Fibroblast of lung (primary cell): ENCODE results near the gene CABS1. TPM values are rescaled to one million over a fixed set of nuclear protein-coding genes. Genes with fewer than 3 reads are reported as not detected.

Experiments
- DNase-seq, 2 donors: peaks; one replicate each; pipeline versions ENCODE4 v3.0.0 to v3.0.0-alpha.2; 2010; ENCODE audit warnings: low read depth in 2 of 2
- H2AFZ ChIP-seq: 2 replicates; pipeline ENCODE4 v1.5.1; 2012; ENCODE audit warnings: low read length, control low read depth, inconsistent platforms
- H3K27ac ChIP-seq: 2 replicates; pipeline ENCODE4 v1.5.1; 2011; ENCODE audit warnings: low read length, control low read depth; ENCODE audit not compliant: insufficient read depth
- H3K27me3 ChIP-seq: 2 replicates; pipeline ENCODE4 v1.5.1; 2011; ENCODE audit warnings: mild to moderate bottlenecking, low read length; ENCODE audit not compliant: control insufficient read depth, insufficient read depth
- H3K36me3 ChIP-seq: 2 replicates; pipeline ENCODE4 v1.5.1; 2011; ENCODE audit warnings: low read length; ENCODE audit not compliant: control insufficient read depth, insufficient read depth
- H3K4me1 ChIP-seq: 2 replicates; pipeline ENCODE4 v1.5.1; 2011; ENCODE audit warnings: low read length; ENCODE audit not compliant: control insufficient read depth, insufficient read depth; ENCODE audit errors: extremely low read depth
- H3K4me2 ChIP-seq: 2 replicates; pipeline ENCODE4 v1.5.1; 2011; ENCODE audit warnings: low read length, control low read depth; ENCODE audit not compliant: insufficient read depth; ENCODE audit errors: extremely low read depth
- H3K4me3 ChIP-seq, 4 experiments: fragments of 200-600 bp in 1 of 4; sonication (generic) in 1 of 4; replicated peaks in 1 of 4; 2 replicates each; pipeline ENCODE4 v1.5.1; 2011 to 2016; ENCODE audit warnings: low read length in 4 of 4, low read depth in 3 of 4, mild to moderate bottlenecking in 3 of 4, control low read depth in 2 of 4, inconsistent platforms in 1 of 4, mixed read lengths in 1 of 4; ENCODE audit not compliant: insufficient read depth in 1 of 4; ENCODE audit errors: control extremely low read depth in 1 of 4
- H3K79me2 ChIP-seq: 2 replicates; pipeline ENCODE4 v1.5.1; 2012; ENCODE audit warnings: mild to moderate bottlenecking, low read length, inconsistent platforms; ENCODE audit not compliant: control insufficient read depth, insufficient read depth
- H3K9ac ChIP-seq: 2 replicates; pipeline ENCODE4 v1.5.1; 2011; ENCODE audit warnings: mild to moderate bottlenecking, low read length, control low read depth; ENCODE audit not compliant: insufficient read depth
- H3K9me3 ChIP-seq: 2 replicates; pipeline ENCODE4 v1.5.1; 2012; ENCODE audit warnings: low read depth, low read length; ENCODE audit not compliant: control insufficient read depth, insufficient read depth
- H4K20me1 ChIP-seq: 2 replicates; pipeline ENCODE4 v1.5.1; 2011; ENCODE audit warnings: low read length; ENCODE audit not compliant: control insufficient read depth, insufficient read depth; ENCODE audit errors: extremely low read depth
- EZH2 ChIP-seq: IDR thresholded peaks from 2 replicates; pipeline ENCODE4 v1.5.1; 2012; ENCODE audit warnings: low read length, control low read depth, mild to moderate bottlenecking; ENCODE audit errors: missing control alignments
- polyA plus RNA-seq, 2 donors: library from polyadenylated mRNA; depleted of rRNA in 1 of 2; stranded (reverse) in 1 of 2; unstranded in 1 of 2; fragments of >200 nt; gene quantifications; 2 replicates each; pipeline ENCODE4 v1.2.1, GENCODE V29; 2011 to 2012; ENCODE audit warnings: missing spikeins in 1 of 2
- total RNA-seq: library from RNA; depleted of rRNA; stranded (reverse); fragments of >200 nt; gene quantifications from 2 replicates; pipeline ENCODE4 v1.2.1, GENCODE V29; 2014
- TF ChIP-seq, protein P1 (sequence below), 2 donors: IDR thresholded peaks in 1 of 2; conservative IDR thresholded peaks in 1 of 2; 1 replicate in 1 of 2; 2 replicates in 1 of 2; pipeline ENCODE4 v1.5.1; 2011 to 2012; ENCODE audit warnings: low read length in 2 of 2, control low read depth in 1 of 2, inconsistent platforms in 1 of 2, low read depth in 1 of 2, mild to moderate bottlenecking in 1 of 2

CABS1 gene
- total and polyA plus RNA-seq, 2 donors (not counting 1 experiment from before 2014, with no cell fraction given): not detected

DNA sequence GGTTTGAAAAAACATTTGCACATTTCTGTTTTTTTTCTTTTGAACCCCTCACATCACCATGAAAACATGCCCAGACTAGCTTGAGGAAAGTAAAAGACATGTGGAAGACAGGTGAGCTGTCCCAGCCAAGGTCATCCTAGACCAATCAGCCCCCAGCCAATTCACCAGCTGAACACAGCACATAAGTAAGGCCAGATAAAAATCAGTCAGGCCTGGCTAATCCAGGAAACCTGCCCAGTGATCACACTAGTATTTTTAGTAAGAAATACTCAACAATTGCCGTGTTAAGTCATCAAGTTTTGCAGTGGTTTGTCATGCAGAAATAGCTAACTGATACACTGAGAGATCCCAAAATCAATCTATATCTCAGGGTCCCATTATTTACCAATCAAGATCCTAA lies 21.4 kb downstream of the CABS1 start:
- H3K36me3 ChIP-seq: no peaks in the 10 kb centered on the region
- no peaks in the 10 kb centered on the region for H4K20me1 ChIP-seq
- H3K4me1 ChIP-seq: no peaks in the 10 kb centered on the region
- no peak overlapping the region for H3K4me2 ChIP-seq
- no peak overlapping the region for H3K27ac ChIP-seq
- no peak for DNase-seq
- no peaks in the 10 kb centered on the region for H3K9me3 ChIP-seq
- no peak overlapping the region for H3K9ac ChIP-seq
- no peak overlapping the region for H3K4me3 ChIP-seq
- TF ChIP-seq, protein P1, sequence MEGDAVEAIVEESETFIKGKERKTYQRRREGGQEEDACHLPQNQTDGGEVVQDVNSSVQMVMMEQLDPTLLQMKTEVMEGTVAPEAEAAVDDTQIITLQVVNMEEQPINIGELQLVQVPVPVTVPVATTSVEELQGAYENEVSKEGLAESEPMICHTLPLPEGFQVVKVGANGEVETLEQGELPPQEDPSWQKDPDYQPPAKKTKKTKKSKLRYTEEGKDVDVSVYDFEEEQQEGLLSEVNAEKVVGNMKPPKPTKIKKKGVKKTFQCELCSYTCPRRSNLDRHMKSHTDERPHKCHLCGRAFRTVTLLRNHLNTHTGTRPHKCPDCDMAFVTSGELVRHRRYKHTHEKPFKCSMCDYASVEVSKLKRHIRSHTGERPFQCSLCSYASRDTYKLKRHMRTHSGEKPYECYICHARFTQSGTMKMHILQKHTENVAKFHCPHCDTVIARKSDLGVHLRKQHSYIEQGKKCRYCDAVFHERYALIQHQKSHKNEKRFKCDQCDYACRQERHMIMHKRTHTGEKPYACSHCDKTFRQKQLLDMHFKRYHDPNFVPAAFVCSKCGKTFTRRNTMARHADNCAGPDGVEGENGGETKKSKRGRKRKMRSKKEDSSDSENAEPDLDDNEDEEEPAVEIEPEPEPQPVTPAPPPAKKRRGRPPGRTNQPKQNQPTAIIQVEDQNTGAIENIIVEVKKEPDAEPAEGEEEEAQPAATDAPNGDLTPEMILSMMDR (conservative IDR thresholded peaks at IDR 0.05 in 1 of 2, IDR thresholded peaks at IDR 0.05 in 1 of 2; ENCODE audit: low read depth in 1 of 2, low read length in 2 of 2): no peak
- no peak for TF ChIP-seq EZH2
- no peak overlapping the region for H2AFZ ChIP-seq
- H3K79me2 ChIP-seq: no peaks in the 10 kb centered on the region
- no peaks in the 10 kb centered on the region for H3K27me3 ChIP-seq

- H3K27ac ChIP-seq: no peak overlapping the region
- no peaks in the 10 kb centered on the region for H3K36me3 ChIP-seq
- H3K9me3 ChIP-seq: no peaks in the 10 kb centered on the region
Measured at GRCh38 chr4:70359115-70359661, 24.4 kb downstream of the CABS1 start.

GRCh38 chr4:70360460-70360859 lies 25.7 kb downstream of the CABS1 start, which contains the start of gene SMR3A:
Gene SMR3A, plus strand, starts transcription at chr4:70360760. Its CDS starts 1,356 bp downstream, at chr4:70362116.
- Histone ChIP-seq H3K36me3 (no peaks in the 10 kb centered on the region), H3K4me1 (no peaks in the 10 kb centered on the region), H3K79me2 (no peaks in the 10 kb centered on the region), H3K27ac (no peak within 1 kb of the TSS), H3K9me3 (no peaks in the 10 kb centered on the region), H3K9ac (no peak within 1 kb of the TSS), H2AFZ (no peak within 1 kb of the TSS), H4K20me1 (no peaks in the 10 kb centered on the region), H3K4me2 (no peak within 1 kb of the TSS), H3K27me3 (no peaks in the 10 kb centered on the region), H3K4me3 (no peak within 1 kb of the TSS)
- TF ChIP-seq EZH2: no peak
- TF ChIP-seq, protein P1 (conservative IDR thresholded peaks at IDR 0.05 in 1 of 2, IDR thresholded peaks at IDR 0.05 in 1 of 2; ENCODE audit: low read depth in 1 of 2, low read length in 2 of 2): no peak
- no peak for DNase-seq

More at GRCh38 chr4:70359115-70359661, 24.4 kb downstream of the CABS1 start:
- Histone ChIP-seq H3K4me3 (no peak overlapping the region), H3K4me2 (no peak overlapping the region), H2AFZ (no peak overlapping the region), H3K4me1 (no peaks in the 10 kb centered on the region), H3K27me3 (no peaks in the 10 kb centered on the region), H4K20me1 (no peaks in the 10 kb centered on the region), H3K9ac (no peak overlapping the region), H3K79me2 (no peaks in the 10 kb centered on the region)
- no peak for DNase-seq
- TF ChIP-seq, protein P1 (conservative IDR thresholded peaks at IDR 0.05 in 1 of 2, IDR thresholded peaks at IDR 0.05 in 1 of 2; ENCODE audit: low read depth in 1 of 2, low read length in 2 of 2): no peak
- TF ChIP-seq EZH2: no peak
